Activated gamma-delta T cell treated with Interleukin-2 at 50 U/mL for 16 hours (primary cell): ENCODE data around the gene MPZL2.

ENCODE experiments used
- DNase-seq: peaks from one replicate; pipeline ENCODE4 v3.0.0-alpha.2; 2020

Gene MPZL2

DNA sequence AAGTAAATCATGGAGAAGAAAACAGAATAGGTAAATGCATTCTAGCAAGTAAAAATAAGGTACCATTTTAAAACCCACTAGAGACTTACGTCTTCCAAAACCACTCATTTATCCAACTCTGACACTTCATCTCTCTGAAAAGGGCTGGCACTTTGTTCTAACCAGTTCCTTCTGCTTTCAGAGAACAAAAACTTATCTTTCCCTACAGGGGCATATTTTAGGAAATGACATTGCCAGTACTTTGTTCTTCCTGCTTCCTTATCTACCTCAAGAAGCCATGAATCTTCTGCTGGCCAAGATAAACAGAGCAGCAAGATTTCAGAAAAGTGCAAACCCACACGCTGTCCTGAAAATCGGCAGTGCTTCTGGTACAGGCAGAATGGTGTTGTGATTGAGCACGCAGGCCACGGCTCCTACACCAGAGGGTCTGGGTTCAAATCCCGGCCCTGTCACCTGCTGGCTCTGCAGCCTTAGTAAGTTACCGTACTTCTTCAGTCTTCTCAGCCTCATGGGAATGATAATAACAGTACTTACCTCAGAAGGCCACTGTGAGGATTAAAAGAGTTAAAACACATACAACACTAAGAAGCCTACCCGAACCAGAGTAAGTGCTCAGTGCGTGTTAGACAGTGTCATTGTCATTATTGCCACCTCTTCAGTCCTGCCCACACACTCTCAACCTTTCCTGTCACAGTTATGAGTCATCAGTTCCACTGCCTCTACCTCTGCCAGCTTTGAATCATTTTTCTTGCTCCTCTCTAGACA, 22.9 kb downstream of the MPZL2 start:
- DNase-seq: peak; percentile 65

DNA sequence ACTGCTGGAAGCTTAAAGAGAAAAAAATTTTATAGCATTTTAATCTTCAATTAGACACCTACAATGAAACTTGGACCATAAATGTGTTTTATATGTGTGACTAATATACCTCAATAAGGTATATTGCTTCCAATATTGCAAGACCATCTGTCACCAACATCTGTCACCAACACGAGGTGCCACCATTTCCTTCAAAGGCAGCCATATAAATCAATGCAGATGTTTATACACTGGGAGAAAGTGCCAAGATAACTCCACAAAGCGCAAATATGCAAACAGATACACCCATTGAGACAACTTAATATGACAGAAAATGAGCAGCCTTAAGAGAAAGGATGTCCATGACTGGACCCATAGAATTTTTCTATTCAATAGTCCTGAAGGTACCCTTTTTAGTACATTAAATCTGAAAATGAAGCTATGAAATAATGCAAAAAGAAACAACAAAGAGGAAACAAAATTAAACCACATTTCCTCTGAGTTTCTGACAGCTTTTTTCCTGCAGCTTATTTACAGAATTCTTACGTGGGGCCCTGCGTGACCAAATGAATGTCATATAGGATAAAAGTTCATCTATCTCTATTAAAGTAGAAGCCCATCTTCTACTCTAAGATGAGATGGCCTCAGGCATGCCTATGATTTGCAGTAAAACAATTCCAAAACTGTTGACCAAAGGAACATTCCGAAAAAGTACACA, 24.4 kb downstream of the MPZL2 start:
- DNase-seq: no peak

DNA sequence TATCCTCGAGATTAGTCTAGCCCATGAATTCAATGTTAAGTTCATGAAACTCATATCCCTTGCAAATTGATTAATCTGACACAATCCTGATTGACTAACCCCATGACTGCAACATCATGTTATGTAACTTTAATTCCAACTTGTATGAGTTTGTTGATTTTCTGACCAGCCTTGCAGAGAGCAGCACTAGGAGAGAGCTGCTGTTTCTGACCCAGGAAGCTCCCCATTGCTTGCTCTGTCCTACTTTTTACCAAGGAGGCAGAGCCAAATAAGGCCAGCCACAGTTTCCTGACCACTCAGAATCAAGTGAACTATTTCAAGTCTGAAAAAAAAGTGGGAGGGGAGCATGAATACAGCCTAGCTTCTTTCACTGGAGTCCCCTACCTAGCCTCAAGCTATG, 25.2 kb downstream of the MPZL2 start:
- DNase-seq: no peak

DNA sequence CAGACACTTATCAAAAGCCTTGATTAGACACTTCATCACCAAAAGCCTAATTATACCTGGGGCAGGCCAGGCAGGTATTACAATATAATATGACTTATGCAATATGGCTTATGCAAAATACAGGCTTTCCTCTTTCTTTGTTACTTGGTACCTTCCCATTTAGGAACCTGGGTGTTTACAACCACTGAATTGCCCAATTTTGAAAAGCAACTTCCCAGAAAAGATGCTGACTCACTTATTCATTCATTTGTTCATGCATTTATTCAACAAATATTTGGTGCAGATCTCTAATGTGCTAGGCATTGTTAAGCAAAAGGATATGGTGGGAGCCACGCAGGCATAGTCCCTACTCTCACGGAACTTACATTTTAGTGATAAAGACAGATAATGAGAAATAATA, 25.7 kb downstream of the MPZL2 start:
- DNase-seq: no peak

DNA sequence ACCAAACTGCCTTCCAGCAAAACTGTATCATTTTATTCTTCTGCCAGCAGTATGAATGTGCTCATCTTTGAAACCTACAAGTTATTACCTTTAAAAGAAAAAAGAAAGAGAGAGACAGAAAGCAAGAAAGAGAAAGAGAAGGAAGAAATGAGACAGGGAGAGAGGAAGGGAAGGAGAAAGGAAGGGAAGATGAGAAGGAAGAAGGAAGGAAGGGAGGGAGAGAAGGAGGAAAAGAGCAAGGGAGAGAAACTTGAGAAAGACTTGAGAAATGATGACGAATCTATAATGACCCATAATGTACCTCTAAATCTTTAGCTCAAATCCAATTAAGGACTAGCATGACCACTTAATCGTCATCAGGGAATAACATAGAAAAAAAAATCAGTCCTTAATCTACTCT, 27.9 kb downstream of the MPZL2 start:
- no peak for DNase-seq

DNA sequence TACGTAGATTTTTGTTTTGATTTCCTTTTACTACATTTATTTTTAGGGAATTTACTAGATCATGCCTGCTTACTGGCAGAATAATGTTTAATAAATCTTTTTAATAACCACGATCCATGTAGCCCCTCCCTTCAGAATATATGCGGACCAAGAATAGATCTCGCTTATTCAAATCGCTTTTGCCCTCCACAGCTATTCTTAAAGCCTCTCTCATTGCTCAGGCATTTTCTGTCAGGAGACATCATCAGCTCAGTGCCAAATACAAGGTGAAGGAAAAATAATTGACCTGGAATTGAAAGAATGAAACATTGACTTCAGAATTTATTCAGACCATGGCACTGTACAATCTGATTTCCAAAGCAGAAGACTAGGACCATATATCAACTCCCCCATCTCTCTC, 29.3 kb downstream of the MPZL2 start:
- no peak for DNase-seq

DNA sequence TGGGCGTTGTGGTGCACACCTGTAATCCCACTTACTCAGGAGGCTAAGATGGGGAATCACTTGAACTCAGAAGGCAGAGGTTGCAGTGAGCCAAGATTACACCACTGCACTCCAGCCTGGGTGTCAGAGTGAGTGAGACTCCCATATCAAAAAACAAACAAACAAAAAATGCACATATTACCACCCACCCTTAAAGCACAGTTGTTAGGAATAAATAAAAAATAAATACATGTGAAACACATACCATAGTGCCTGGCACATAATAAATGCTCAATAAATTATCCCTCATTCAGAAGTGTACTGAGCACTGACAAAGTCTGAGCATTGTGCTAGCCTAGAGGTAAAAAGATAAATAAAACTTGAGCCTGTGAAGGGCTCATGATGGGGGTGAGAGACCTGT, 30.2 kb downstream of the MPZL2 start:
- DNase-seq: no peak

DNA sequence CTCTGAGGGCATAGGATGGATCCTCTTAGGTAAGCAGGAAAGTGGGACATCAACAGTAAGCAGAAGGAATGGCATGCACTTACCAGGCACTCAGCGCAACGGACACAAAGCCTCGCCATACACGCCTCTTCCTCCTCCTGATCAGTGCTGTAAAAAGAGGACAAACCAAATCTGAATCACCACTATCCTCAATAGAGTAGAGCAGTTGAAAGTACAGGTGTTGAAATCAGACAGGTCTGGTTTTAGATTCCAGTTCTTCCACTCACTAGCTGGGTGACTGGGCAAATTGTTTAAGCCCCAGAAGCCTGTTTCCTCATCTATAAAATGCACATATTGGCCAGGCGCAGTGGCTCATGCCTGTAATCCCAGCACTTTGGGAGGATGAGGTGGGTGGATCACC, 30.7 kb downstream of the MPZL2 start:
- DNase-seq: no peak

DNA sequence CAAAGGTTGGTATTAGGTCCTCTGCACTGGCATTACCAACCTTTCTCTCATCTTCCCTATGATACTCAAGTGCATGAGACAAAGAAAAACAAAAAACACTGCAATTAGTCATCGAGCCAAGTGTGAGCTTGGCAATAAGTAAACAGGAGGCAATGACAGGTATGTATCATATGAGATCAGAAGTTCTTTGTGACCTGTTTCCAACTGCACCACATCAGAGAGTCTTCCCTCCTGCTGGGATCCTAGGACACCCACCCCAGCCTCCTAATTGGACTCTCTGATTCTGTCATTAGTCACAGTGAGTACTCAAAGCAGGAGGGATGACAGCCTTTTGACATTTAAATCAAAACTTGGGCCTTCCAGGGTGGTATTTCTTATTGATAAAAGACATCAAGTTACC, 31.4 kb downstream of the MPZL2 start:
- DNase-seq: no peak

DNA sequence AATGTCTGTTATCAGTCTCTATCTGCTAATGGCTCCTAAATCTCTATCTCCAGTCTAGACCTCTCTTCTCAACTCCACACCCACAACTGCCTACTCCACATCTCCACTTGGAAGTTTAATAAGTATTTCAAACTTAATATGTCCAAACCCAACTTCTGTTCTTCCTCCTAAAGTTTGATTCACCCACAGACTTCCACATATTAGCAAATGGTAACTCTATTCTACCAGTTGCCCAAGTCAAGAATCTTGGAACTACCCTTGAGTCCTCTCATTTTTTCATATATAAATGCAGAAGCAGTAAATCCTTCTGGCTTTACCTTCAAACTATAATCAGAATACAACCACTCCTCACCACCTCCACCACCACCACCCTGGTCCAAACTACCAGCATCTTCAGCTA, 32.6 kb downstream of the MPZL2 start:
- DNase-seq: no peak

DNA sequence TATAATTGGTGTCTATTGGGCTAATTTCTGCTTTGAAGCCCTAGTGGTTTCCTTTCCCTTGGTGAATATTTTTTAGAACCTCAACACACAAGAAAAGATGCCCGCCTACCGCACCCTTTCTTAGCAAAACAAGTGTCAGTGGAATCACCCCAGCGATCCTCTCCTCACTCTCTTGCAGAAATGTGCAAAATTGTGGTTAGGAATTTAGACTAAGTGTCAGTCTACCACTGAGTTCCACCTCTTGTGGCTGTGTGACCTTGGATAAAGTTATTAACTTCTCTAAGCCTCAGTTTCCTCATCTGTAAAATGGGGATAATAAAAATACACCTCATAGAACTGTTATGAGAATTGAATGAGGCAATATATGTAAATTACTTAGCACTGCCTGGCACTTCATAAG, 34.0 kb downstream of the MPZL2 start:
- DNase-seq: peak; percentile 56

DNA sequence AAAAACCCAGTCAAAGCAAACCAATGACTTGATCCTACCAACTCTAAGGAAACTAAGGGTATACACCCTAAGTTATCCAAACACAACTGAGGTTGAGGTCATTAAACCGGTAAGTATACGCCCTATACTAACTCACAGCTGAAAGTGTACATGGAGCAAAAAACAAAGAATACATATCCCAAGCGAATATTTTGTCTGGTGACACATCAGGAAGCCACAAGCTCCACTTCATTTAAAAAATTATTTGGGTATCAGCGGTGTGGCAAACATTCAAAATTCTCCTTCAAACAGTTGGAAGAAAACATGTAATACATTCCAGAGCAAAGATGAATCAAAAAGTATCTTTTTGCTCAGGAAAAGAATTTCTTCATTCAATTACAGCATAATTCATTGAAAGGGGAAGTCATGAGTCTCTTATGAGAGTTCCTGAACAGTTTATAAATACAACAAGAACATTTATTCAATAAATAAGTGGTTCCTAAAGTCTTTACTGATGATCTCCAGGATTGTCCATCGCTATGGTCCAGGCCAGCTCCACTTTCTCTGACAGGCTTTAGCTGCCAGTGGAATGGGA, 34.7 kb downstream of the MPZL2 start:
- DNase-seq: no peak

DNA sequence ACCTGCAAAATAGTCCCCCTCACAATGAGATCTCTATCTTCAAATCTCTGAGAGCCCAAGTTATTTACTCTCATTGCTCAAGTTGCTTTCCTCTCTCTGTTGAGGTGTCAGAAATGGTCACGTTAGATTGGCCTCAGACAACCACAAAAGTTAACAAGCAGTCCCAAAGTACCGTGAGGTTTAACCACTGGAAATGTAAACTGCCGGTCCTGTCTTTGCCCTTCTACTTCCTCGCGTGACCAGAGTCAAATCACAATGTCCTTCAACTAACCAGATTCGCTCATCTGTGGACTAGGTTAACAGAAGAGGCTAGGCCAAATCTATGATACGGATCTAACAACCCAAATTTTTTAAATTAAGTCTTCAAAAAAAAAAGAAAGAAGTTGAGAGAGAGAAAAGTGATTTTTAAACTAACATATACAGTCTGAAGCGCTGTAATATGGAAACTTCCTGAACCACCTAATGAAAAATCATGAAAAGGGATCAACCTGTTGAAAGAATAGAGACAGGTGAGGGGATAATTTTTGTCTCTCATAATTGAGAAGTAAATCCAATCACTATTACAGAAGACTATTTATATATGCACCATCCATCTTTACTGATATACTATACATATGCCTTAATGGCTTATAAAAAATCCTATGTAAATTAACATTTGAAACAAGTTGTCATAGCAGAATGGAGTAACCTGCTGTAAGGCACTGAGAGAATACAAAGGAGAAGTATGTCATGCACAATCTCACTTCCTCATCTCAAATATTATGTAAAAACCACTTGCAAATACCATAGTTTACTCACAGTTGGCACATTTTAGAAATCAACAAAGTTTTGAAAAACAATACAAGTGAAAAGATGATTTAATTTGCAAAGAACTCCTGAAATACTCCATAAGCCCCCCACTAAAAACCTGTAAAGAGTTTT, 36.0 kb downstream of the MPZL2 start:
- peak; percentile 37 for DNase-seq

DNA sequence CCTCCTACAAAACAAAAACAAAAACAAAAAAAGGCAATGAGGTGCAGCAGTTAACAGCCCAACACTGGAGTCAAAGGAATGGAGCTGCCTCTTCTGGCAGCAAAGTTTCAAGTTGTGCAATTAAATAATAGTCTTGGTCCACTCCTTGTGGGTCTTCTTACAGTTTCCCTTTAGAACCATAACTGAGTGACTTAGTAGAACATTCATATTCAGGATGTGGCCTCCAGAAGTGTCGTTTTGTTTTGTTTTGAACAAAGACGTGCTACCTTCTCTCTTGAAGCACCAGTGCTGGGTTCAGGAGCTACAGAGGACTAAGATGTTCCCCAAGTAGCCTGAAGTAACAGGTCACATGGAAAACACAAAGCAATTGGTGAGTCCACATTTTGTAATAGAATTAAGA, 37.3 kb downstream of the MPZL2 start:
- no peak for DNase-seq

DNA sequence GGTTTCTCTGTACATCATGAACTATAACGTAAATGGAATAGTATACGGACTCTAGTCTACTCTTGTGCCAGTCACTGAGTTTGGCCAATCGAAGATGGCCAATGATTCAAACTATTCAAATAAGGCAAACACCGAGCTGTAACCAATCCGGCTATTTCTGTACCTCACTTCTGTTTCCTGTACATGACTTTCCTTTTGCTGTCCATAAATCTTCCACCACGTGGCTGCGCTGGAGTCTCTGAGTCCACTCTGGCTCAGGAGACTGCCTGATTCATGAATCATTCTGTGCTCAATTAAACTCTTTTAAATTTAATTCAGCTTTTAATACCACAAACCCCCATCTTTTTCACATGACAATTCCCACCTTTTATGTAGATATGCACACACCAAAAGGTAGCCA, 37.8 kb downstream of the MPZL2 start:
- DNase-seq: no peak

DNA sequence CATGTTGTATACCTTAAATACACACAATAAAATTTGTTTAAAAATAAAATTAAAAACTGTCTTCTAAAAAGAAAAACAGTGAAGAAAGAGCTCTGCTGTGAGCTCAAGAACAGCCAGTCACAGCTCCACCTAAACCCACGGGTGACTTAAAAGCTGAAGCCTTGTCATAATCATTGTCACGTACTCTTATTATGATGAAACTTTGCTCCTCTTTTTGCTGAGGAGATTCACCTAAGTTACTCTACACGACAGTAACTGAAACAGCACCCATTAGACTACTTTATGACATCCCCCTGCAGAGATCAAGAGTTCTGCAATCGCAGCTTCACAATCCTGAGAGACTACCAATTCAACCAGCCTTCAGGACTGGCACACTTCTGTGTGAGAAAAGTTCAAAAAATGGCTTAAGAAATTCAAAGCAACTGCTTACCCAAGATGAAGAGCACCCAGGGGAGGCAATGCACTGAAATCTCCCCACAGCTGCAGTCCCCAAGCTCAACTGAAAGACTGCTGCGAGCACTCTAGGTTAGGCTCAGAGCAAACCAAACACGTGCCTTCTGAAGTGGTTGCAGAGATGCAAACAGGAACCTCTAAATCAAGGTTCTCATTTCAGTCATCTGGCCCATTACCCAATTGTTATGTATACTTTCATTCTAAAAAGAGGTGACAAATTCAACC, 39.4 kb downstream of the MPZL2 start, which contains the start of gene JAML:
Gene JAML (minus strand): TSS at position 501 of the 678 bp plus-strand sequence. CDS start 10,145 bp downstream, outside the sequence.
- peak; percentile 67 for DNase-seq

DNA sequence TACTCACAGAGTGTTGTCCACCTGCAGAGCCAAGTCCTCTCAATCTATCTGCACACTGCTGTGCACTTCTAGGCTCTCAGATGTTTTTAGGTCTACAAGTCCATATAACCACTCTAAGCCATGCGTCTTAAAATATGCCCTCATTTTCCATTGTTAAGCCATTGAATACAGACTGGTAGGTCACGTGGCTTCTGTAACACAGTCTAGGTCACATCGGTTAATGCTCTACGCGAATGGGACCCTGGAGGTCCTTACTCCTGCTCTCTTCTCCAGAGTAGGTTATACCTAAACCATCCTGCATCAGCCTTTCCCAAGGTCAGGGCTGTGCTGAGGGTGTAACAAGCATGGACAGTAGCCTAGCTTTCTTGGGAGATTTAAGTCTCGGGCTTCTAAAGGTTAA, 40.1 kb downstream of the MPZL2 start:
- no peak for DNase-seq

DNA sequence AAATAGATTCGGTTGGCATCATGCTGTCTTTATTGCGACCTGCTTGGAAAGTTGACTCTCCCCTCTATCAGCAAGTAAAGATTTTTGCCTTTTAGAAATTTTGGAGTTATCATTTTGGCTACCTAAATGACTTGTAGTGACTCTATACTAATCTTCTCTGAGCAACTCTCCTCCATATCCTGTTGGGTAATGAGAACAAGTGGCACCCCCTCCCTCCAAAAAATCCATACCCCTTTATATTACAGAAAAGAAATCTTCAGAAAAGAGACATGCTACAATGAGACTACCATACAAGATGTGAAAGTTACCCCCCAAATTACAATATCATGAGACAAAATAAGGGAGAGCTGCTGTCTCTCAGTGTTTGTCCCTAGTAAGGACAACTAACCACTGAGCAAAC, 40.5 kb downstream of the MPZL2 start:
- DNase-seq: no peak

DNA sequence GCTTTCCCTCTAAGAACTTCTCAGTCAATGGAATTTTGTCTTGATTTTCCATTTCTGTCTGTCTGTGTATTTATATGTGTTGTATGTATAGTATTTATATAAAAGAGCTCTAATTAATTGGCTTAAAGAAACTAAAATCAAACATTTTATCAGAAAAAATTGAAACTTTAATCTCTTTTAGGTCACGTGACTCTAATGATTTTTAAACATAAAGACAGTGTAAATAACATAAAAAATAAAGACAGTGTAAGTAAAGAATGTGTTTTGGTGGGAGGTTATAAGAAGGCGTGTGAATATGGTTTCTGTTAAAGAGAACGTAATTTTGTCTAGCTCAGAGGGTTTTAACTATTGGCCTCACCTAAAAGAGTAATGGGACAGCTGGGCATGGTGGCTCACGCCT, 41.7 kb downstream of the MPZL2 start:
- no peak for DNase-seq

DNA sequence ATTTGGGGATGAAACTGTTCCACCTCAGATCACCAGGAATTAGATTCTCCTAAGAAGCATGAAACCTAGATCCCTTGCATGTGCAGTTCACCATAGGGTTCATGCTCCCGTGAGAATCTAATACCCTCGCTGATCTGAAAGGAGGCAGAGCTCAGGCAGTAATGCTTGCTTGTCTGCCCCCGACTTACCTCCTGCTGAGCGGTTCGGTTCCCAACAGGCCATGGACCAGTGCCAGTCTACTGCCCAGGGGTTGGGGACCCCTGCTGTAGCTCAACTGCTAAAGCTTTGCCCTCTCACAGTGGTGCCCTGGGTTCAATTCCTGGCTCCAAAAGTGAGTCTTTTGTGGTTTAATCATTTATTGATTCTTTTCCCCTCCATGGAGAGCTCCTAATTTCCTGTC, 42.7 kb downstream of the MPZL2 start:
- DNase-seq: no peak

DNA sequence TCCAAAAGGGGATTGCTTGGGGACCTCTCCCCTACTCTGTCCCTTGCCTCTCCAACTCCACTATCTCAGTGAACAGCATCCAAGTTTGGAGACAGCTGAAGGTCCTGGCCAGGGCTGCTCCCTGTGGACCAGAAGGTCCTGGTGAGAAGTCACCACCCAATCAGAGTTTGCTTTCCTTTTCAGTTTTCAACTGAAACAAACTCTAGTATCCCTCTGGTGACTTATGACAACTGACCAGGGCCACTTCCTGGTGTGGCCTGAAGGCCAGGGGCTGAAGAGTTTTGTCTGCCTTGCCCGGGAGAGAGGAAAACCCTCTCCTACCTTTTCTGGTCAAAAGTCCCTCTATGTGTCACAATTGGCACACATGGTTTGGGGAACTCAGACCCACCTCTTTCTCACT, 44.4 kb downstream of the MPZL2 start:
- no peak for DNase-seq

DNA sequence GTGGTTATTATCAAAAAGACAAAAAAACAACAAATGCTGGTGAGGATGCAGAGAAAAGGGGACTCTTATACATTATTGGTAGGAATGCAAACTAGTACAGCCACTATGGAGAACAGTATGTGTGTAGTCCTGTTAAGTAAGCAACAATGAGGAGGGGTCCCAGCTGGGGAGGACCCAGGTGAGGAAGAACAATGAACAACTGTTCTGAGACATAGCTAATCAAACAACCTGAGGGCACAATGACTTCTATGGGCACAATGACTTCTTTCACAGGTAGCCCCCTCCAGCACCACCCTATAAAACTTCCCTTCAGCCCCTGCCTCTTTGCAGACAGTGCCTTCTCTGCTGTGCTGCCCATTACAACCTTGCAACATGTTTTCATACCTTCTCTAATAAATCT, 44.9 kb downstream of the MPZL2 start:
- DNase-seq: no peak

DNA sequence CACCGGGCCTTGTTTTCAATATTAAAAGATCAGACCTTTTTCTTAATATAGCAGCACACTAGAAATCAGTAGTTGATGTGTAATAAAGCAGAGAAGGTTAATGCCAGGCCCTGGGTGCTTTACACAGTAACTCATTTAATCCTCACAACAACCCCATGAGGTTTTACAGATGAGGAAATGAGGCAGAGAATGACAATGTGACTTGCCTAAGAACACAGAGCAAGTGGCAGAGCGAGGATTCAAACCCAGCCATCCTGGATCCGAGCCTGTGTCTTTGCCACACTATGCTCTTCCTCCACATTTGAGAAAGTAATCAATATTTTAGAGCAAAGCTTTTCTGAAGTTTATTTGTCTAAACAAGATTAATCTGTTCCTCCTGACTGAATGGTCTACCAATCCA, 46.5 kb downstream of the MPZL2 start:
- DNase-seq: no peak
